ENCODE results near the gene TAS2R14.
A peak's percentile ranks its signal among the peaks of the same experiment; 100 is the strongest.

TAS2R14 gene

GRCh38 chr12:10901427-10901826, 37.6 kb downstream of the TAS2R14 start:
- no peaks in the 10 kb centered on the region for H3K4me1 ChIP-seq

GRCh38 chr12:10900972-10901371, 38.1 kb downstream of the TAS2R14 start:
- Histone ChIP-seq H3K27me3 (no peaks in the 10 kb centered on the region), H3K36me3 (no peaks in the 10 kb centered on the region), H3K9me3 (no peaks in the 10 kb centered on the region), H3K4me3 (ENCODE audit: low read depth, low read length) (no peak overlapping the region), H3K4me1 (no peaks in the 10 kb centered on the region)
- no peak for TF ChIP-seq CTCF (IDR thresholded peaks at IDR 0.05; ENCODE audit: low read depth, low read length)
- no peak for DNase-seq

More at GRCh38 chr12:10901427-10901826, 37.6 kb downstream of the TAS2R14 start:
- Histone ChIP-seq H3K36me3 (no peaks in the 10 kb centered on the region), H3K9me3 (no peaks in the 10 kb centered on the region), H3K27me3 (no peaks in the 10 kb centered on the region), H3K4me3 (ENCODE audit: low read depth, low read length) (no peak overlapping the region)
- 0 out of 2 replicates have a peak, but pooled peaks have one; percentile 23 for TF ChIP-seq CTCF (IDR thresholded peaks at IDR 0.05; ENCODE audit: low read depth, low read length)
- no peak for DNase-seq

- no peaks in the 10 kb centered on the region for H3K4me1 ChIP-seq
- H3K36me3 ChIP-seq, result no peaks in the 10 kb centered on the region
- H3K9me3 ChIP-seq, result no peaks in the 10 kb centered on the region
- H3K27me3 ChIP-seq, result no peaks in the 10 kb centered on the region
- TF ChIP-seq CTCF (IDR thresholded peaks at IDR 0.05; ENCODE audit: low read depth, low read length), result no peak
- DNase-seq, result no peak
- no peak overlapping the region for H3K4me3 ChIP-seq (ENCODE audit: low read depth, low read length)
Observed at GRCh38 chr12:10900530-10900929, 38.5 kb downstream of the TAS2R14 start.

GRCh38 chr12:10896854-10897253, 42.2 kb downstream of the TAS2R14 start:
- DNase-seq, result no peak
- no peak overlapping the region for H3K4me3 ChIP-seq (ENCODE audit: low read depth, low read length)
- H3K36me3 ChIP-seq, result no peaks in the 10 kb centered on the region
- no peak for TF ChIP-seq CTCF (IDR thresholded peaks at IDR 0.05; ENCODE audit: low read depth, low read length)
- H3K27me3 ChIP-seq, result no peaks in the 10 kb centered on the region
- no peaks in the 10 kb centered on the region for H3K9me3 ChIP-seq
- no peaks in the 10 kb centered on the region for H3K4me1 ChIP-seq

- H3K4me3 ChIP-seq (ENCODE audit: low read depth, low read length), result no peak overlapping the region
- H3K36me3 ChIP-seq, result no peaks in the 10 kb centered on the region
- H3K9me3 ChIP-seq, result no peaks in the 10 kb centered on the region
- no peaks in the 10 kb centered on the region for H3K27me3 ChIP-seq
- no peak for DNase-seq
- H3K4me1 ChIP-seq, result no peaks in the 10 kb centered on the region
- no peak for TF ChIP-seq CTCF (IDR thresholded peaks at IDR 0.05; ENCODE audit: low read depth, low read length)
Observed at GRCh38 chr12:10891937-10892336, 47.1 kb downstream of the TAS2R14 start.

GRCh38 chr12:10889226-10889625, 49.8 kb downstream of the TAS2R14 start:
- Histone ChIP-seq H3K4me3 (ENCODE audit: low read depth, low read length) (no peak overlapping the region), H3K36me3 (no peaks in the 10 kb centered on the region), H3K9me3 (no peaks in the 10 kb centered on the region), H3K4me1 (no peaks in the 10 kb centered on the region), H3K27me3 (no peaks in the 10 kb centered on the region)
- no peak for DNase-seq
- TF ChIP-seq CTCF (IDR thresholded peaks at IDR 0.05; ENCODE audit: low read depth, low read length), result no peak
